Measurements from ENCODE around the gene ZNF518A.
"Not testable (repeated sequence)": the region's sequence is repeated elsewhere in the genome, so short reads cannot be mapped to it uniquely, and the experiment has no call there.

ZNF518A gene

DNA sequence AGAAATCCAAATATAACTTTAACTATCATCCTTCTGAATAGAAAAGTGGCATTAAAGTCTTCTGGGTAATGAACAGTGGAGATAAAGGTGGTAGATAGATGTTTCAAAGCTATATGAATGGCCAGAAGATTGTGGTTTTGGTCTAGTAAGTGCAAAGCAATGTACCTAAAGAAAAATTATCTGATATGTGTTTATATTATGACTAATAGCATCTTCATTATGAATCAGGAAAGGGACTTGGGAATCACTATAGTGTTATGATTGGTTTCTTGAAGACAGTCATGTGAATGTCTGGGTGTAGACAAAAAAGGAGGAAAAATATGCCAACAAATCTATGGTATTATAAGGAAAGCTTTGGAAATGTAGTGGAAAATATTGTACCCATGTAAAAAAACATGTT, 3.0 kb downstream of the ZNF518A start:
- no peak for DNase-seq

DNA sequence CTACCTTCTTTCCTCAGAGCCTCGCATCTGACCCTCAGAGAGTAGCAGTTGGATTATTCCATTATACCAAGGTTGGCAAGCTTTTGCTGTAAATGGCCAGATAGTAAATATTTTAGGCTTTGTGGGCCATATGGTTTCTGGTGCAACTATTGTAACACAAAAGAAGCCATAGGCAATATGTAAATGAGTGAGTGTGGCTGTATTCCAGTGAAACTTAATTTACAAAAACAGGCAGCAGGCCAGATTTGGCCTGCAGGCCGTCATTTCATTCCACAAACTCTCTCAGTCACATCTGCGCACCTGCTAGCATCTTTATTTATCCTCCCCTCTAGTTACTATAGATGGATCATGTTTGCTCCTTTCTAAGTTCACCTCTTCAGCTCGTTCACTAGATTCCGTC, 6.7 kb downstream of the ZNF518A start:
- DNase-seq = no peak

DNA sequence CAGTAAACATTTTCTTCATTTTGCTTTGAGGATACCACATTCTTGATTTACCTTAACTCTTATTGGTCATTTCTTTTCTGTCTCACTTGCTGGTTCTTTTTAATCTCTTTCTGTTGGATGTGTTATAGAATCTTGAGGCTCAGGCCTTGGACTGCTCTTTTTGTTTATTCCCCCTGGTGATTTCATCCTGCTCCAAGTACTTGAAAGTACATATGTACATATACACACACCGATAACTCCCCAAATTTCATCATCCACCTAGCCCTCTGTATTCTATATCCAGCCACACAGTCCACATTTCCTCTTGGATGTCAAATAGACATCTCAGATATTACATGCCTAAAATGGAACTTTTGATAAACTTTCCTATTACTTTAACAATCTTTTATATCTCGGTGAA, 7.5 kb downstream of the ZNF518A start:
- DNase-seq = no peak

DNA sequence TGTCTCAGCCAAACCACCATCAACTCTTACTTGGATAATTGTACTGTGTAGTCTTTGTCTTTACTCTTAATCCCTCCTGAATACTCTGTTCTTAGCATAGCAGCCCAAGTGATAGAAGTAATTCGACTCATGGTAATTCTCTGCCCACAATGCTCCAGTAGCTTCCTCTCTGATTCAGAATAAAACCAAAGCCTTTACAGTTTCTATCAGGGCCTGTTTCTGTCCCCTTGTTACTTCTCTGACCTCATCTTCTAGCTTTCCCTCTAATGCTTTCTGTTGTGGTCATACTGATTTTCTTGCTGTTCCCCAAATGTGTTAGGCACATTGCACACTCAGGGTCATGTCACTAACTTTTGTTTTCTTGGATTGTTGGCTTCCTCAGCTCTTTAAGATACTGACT, 8.0 kb downstream of the ZNF518A start:
- DNase-seq = no peak

DNA sequence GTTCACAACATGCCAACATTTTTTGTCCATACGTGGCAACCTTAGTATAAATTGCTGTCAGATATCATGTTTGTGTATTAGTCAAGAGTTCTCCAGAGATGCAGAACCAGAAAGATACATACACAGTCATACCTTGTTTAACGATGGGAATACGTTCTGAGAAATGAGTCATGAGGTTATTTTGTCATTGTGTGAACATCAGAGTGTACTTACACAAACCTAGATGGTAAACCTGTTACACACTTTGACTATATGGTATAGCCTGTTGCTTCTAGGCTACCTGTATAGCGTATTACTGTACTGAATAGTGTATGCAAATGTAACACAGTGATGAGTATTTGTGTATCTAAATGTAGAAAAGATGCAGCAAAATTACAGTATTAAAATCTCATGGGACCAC, 22.3 kb downstream of the ZNF518A start:
- DNase-seq = no peak

DNA sequence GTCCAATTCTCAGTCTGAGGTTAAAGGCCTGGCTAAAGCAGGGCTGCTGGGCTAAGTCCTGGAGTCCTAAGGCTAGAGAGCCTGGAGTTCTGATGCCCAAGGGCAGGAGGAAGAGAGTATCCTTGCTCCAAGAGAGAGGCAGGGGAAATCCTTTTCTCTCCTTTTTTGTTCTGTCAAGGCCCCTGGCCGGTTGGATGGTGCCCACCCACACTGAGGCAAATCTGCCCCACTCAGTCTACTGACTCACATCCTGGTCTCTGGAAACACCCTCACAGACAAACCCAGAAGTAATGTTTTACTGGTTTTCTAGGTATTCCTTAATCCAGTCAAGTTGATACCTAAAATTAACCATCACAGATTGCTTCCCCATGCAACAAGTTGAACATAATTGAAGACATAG, 23.0 kb downstream of the ZNF518A start:
- no peak for DNase-seq

DNA sequence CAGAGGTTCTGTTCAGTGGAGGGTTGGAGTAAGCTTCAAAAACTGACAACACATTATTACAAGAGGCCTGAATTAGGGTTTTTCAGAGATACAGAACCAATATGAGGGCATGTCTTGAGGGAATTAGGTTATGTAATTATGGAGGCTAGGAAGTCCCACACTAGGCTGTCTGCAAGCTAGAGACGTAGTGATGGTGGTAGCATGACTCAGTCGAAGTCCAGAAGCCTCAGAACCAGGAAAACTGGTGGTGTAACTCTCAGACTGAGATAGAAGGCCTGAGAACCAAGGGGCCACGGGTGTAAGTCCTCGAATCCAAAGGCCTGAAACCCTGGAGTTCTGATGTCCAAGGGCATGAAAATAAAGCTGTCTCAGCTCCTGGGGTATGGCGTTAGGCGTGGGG, 35.6 kb downstream of the ZNF518A start:
- DNase-seq = no peak

DNA sequence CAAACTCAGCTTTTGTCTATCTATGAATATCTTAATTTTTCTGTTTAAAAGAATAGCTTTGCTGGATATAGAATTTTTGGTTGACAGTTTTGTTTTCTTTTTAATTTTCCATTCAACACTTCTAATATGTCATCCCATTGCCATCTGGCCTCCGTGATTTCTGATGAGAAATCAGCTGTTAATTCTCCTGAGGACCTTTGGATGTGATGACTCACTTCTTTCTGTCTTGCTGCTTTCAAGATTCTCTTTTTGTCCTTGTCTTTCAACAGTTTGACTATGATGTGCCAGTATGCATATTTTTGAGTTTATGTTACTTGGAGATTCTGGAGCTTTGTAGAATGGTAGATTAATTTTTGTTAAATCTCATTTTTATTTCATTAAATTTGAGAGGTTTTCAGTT, 38.4 kb downstream of the ZNF518A start:
- no peak for DNase-seq

DNA sequence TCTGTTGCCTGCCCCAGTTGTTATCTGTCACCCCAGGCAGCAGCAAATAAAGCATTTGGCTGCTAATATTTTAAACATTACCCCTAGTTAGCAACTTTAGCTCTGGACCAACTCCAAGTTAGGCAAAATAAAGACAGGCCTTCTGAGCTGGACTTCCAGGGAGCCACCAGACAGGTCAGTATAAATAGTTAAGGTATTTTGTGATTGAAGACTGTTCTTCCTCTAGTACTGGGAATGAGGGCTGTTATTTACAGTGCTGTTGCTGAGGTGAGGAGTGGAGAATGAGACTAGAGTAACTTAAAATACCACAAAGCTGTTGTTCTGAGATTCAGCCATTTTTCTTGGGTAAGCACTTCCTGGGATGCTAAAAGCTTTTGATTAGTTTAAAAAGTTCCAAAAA, 40.1 kb downstream of the ZNF518A start:
- DNase-seq = no peak

DNA sequence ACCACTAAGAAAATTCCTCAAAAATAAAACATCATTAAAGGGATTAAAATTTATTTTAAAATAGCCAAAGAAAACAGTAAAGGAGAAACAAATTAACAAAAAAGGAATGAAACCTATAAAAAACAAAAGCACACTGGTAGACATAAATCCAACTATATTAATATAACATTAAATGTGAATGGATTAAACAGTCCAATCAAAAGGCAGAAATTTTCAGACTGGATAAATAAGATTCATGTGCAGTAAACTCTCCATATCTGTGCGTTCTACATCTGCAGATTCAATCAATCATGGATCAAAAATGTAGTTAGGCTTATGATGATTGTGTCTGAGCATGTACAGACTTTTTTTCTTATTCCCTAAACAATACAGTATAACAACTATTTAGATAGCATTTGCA, 42.6 kb downstream of the ZNF518A start:
- no peak for DNase-seq

DNA sequence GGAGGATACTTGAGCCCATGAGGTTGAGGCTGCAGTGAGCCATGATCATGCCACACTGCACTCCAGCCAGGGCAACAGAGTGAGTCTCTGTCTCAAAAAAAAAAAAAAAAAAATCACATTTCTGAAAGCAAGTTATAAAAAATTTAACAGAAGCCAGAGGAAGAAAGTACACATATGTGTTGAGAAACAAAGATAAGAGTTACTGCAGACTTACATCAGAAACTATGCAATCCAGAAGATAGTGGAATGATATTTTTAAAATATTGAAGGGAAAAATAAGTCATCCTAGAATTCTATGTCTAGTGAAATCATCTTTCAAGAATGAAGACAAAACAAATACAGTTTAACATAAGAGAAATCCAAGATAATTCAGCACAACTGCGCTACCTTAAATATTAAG, 46.9 kb downstream of the ZNF518A start:
- no peak for DNase-seq

DNA sequence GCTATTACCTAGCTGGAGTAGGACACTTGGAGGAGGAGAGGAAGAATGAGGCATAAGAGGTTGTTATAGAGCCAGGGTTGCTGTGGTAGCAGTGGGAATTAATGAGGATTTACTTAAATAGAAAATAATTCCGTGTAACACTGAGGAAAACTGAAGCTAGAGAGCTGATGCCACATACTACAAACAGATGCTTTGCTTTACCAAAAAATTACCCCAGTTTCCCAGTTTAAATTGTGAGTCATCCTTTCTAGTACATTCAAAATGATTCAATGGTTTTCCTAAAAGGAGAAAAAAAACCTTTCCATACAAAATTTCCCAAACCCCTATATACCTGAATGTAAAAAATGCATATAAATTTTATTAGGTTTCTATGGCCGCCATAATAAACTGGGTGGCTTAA, 58.3 kb downstream of the ZNF518A start:
- no peak for DNase-seq

DNA sequence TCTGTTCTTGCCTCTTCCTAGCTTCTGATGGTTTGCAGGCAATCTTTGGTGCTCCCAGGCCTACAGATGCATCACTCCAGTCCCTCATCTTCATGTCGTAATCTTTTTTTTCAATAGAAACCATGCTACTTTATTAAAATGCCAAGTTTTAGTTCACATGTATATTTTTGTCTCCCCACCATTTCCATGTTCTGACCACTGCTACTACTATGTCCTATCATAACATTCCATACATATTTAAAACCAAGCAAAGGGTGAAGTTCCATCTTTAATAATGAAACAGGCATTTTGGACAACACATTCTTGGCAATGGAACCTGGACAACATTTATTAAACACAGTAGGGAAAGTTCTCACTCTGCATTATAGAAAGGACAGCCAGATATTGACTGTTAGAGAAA, 58.8 kb downstream of the ZNF518A start:
- DNase-seq = no peak

DNA sequence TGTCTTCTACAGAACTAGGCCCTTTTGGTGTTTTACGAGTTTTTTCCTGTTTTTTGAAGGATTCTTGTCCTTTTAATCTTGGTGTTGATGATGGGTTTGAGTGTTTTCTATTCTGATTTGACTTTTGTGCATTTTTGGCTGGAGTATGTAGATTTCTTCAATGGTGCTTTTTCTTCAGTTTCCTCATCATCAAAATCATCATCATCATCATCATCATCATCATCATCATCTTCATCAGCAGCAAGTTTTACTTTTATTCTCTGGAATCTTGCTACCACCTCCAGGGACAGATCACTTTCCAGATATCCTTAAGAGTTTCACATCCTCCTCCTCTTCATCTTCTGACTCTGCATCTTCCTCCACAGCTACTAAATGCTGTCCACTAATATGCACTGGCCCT, 59.4 kb downstream of the ZNF518A start:
- not testable (repeated sequence) for DNase-seq

DNA sequence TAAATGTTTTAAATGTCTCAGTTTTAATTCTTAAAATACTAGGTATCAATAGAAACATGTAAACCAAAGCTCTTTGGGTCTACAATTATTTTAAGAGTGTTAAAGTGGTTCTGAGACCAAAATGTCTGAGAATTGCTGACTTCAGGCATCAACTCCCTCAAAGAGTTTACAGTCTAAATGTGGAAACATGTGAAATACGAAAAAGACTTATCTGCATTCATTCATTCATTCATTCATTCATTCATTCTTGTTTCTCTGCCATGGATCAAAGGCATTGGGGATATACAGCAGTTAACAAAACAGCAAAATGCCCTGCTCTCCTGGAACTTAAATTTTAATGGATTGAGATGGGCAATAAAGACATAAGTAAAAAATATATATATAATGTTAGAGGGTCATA, 71.4 kb downstream of the ZNF518A start:
- no peak for DNase-seq

DNA sequence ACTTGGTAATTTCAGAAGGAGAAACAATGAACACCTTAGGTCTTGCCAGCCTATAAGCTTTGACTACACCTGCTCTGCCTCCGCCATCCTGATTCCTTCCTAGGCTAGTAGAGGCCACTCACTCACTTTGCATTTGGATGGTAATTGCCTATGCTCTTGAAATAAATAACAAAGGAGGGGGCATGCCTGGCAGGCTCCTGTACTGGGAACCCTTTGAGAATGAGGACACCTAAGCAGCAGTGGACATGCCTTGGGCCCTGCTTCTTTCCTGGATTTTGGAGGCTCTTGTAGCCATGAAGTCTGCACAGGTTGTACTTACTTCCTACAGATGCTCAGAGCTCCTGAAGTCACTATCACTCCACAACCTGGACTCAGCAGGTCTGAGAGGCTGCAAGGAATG, 75.5 kb downstream of the ZNF518A start:
- DNase-seq = no peak

DNA sequence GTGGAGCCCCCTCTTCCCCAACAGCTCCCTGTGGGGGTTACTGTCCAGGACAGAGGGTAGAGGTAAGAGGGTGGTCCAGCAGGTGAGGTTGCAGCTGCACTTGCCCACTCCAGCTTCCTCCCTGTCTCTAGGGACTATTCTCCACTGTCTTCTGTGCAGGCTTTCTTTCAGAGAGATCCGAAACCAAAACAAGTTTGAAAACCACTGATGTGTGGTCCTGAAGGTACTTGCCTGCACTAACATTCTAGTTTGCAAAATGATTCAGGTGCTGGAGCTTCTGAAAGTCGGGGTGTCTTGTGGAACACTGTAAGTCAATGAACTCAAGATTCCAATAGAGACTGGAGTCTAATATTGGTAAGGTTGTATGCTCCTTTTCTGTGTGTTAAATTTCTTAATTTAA, 78.2 kb downstream of the ZNF518A start:
- DNase-seq = no peak

DNA sequence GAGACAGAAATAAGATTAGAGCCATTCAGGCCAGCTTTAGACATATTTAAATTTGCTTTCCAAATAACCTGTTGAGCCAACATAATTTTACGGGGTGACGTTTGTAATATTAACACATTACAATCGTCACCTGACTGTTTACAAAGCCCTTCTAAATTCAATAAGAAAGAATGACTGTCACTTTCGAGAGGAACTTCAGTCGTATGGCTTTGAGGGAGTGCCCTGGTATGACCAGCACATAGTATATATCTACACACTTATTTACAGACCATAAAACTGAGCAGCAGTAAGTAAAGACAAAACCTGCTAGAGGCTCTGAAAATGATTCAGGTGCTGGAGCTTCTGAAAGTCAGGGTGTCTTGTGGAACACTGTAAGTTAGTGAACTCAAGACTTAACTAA, 78.8 kb downstream of the ZNF518A start:
- no peak for DNase-seq

DNA sequence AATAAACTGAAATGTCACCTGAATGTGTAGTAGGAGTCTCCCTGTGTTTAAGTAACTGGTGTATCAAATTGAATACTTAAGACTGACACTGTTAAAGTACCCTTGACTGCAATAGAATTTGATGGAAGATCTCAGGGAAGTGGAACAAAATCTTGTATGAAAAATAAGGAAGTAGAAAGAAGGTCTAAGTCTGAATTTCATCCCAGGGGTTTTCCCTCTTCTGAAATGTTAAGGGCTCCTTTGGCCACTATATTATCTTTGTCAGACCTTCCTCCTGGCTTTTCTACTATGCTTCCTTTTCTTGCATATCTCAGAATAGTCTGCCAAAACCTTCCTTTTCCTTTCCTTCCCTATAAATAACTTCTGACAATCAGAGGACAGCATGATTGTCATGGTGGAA, 81.7 kb downstream of the ZNF518A start:
- DNase-seq = no peak

DNA sequence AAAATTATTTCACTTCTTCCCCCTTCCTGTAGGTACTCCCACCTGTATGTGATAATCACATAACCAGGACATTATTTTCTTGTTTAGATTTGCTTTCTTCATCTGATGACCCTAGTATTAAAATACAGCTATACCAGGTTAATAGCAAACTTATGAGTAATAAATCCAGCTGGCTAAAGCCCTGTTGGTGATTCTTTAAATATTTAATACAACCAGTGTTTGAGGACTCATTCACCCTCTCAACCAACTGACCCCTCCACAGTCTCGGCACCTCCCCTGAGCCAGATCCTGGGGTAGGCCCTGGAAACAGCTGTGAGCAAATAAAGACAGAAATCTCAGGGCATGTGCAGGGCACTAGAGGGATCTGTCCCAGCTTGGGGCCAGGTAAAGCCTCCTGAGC, 82.8 kb downstream of the ZNF518A start:
- no peak for DNase-seq

Data from stimulated activated CD4-positive, alpha-beta T cell treated with anti-CD3 and anti-CD28 coated beads, Interleukin-1b, Interleukin-23, amount 100 ng/mL, for 48 hours (primary cell).